Fibroblast of skin of right quadriceps (primary cell): ENCODE results near the gene TMEM120B.
"Not testable (repeated sequence)": the region's sequence is repeated elsewhere in the genome, so short reads cannot be mapped to it uniquely, and the experiment has no call there.

Experiments used
- DNase-seq: peaks from one replicate; pipeline ENCODE4 v3.0.0-alpha.2; 2013

The TMEM120B gene

DNA sequence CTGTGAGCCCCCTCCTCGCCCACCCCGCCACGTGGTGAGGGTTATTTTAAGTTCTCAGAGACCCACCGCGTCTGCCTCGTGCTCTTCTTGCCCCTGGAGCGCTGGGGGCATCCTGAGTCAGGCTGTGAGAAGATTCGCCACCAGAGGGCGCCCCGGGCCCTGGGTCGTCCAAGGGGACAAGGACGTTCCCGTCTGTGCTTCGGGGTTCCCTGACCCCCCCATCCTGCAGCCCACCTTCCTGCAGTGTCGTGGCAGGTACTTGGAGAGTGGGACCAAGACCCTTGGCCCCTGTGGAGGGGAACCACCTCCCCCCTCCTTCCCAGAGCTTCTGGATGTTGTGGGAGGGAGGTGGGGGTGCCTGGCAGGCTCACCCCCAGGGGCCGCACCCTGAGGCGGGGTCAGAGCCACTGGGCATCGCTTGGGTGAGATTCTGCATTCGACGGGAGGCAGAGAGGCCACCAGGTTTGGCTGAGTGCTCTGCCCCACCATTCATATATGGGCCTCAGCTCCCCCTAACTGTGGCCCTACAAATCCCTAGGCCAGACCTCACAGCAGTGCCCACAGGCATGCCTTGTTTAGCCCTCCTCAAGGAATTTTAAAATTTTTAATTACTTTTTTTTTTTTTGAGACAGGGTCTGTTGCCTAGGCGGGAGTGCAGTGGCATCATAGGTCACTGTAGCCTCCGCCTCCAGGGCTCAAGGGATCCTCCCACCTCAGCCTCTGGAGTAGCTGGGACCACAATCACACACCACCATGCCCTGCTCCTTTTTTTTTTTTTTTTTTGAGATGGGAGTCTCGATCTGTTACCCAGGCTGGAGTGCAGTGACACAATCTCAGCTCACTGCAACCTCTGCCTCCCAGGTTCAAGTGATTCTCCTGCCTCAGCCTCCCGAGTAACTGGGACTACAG is 63.9 kb downstream of the TMEM120B start:
- peak; percentile 49 for DNase-seq

DNA sequence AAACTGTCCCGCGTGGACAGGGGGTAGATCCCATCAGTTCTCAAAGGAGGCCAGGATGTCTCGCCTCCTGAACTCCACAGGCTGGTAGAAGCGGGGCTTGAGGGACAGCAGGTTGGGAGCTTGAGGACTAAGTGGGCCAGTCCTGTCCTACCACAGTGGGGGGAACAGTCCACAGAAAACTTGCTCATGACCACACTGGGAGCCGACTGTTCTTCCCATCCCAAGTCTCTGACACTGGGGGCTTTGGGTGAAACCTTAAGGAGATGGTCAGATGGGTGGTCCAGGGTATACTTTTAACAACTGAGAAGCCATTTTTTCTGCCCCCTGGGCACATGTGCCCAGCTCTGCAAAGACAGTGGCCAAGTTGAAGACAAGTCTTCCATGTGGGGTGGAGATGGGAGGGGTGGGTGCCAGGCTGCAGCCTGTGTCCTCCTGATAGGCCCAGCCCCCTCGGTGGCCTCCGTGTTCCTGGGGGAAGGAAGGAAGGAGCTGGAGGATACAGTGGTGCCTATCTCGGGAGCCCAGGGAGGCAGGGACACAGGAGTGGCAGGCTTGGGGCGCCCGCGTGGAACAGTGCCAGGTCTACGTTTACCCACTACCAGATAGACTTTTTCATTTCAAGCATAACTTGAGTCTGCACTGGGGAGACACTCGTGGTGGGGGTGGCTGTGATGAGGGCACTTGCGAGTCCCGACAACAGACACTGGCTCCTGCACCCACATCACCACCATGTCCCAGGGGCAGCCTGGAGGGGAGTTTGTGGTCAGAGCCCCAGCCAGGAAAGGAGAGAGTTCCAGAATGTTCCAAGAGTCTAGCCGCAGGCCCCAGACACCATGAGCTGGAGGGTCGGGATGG is 66.2 kb downstream of the TMEM120B start:
- no peak for DNase-seq

DNA sequence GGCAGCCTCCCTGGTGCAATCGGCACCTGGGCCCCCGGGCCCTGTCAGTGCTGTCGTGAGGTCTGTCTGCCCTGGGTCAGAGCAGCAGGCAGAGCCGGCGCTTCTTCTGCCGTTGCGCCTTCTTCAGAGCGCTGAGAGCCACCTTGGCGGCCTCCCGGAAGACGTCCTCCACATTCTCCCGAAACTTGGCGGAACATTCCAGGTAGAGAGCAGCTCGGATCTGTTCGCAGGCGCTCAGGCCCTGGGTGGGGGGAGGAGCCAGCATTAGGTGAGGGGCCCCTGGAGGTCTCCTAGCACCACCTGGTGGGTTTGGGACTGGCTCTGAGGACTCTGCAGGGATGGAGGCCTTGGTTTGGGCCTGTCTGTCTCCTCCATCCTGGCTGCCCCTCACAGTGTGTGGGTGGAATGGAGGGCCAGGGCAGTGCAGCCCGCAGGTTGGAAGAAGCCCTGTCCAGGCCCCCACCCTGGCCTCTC is 66.9 kb downstream of the TMEM120B start:
- no peak for DNase-seq

DNA sequence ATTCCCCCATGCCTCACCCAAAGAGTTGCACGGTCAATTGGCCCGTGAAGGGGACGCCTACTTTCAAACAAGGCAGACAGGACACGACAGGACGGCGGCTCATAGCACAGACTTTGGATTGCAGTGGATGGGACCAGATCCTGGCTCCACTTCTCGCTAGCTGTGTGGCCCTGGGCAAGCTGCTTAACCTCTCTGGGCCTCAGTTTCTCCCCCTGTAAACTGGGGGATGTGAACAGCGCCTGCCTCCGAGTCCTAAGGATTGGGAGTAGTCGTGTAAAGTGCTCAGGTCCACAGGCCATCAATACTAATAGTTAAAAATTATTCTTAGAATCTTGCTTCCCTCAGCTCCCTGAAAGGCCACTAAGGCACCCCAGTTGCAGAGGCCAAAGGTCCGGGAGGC is 67.9 kb downstream of the TMEM120B start:
- DNase-seq: no peak

DNA sequence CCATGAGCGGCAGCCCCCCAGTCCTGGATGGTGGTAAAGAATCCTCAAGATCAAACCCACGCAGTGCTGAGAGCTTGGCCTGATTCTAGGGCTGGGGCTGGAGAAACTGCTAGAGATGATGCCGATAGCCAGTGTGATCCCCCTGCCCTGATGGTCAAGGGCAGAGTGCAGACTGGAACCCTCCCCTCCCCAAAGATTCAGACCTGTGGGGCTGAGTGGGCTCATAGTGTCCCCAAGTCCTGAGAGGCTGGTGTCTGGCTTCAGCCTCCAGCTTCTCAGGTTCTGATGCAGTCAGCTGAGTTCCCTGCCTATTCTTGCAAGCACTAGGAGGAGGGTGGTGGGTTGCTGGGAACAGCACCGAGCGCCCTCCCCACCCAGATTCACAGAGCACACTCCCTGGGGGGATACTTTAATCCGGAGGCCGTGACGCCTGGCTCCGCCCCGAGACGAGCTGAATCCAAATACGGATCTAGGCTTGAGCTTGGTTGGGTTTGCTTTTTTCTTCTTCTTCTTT is 69.0 kb downstream of the TMEM120B start:
- DNase-seq: no peak

DNA sequence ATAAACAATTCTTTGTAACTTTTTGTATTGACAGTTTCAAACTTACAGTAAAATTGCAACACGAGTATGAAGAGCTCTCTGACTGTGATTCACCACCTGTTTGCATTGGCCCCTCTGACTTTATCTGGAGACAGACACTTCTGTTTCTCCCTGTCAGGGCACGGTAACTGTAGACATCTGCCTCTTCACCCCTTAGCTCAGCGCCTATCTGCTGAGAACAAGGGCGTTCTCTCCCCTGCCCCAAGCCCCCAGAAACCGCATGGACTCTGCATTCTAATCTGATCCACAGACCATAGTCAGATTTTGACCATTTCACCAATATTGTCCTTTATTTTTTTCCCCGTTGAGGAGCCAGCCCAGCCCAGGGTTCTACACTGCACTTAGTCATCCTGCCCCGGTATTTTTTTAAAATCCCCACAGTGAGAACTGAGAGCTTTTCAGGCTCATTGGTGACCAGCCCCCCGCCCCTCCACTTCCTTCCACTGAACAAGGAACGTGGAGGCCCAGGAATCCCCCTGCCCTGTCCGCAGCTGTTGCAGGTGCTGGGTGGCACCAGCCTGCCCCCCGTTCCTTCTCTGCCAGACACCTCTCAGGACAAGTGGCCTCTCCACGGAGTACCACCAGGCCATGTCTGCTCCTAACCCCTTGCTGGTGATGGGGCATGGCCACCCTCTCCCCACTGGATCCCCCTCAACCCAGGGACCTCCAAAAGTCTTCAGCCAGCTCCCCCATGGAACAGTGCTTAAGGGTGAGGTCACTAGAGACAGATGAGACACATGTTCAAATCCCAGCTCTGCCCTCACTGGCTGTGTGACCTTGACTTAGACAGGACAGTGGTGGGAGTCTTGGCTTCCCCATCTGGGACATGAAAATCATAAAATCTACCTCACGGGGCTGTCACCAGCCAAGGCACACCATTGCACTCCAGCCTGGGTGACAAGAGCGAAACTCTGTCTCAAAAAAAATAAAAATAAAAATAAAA is 69.7 kb downstream of the TMEM120B start:
- DNase-seq: no peak

DNA sequence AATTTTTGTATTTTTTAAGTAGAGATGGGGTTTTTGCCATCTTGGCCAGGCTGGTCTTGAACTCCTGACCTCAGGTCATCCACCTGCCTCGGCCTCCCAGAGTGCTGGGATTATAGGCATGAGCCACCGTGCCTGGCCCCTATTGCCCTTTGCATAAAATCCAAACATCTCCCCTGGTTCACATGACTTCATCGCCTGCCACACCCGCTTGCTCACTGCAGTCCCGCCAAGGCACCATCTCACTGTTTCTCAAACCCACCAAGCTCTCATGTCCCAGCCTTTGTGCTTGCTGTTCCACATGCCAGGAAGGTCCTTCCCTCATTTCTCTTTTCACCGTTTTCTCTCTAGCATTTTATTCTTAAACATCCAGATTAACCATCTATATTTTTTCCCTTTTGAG is 71.2 kb downstream of the TMEM120B start:
- no peak for DNase-seq

DNA sequence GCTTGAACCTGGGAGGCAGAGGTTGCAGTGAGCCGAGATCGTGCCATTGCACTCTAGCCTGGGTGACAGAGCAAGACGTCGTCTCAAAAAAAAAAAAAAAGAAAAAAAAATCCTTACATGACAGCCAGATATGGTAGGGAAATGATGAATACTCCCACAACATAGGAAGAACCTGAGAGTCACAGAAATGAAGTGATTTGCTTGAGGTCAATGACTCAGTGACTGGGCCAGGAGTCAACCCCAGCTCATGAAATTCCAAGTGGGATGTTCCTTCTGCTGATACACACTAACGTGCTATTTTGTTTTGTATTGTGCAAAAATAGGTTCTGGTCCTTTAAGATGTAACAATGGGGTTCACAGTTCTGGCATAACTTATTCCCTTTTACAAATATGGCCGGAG is 71.9 kb downstream of the TMEM120B start:
- DNase-seq: peak; percentile 87

DNA sequence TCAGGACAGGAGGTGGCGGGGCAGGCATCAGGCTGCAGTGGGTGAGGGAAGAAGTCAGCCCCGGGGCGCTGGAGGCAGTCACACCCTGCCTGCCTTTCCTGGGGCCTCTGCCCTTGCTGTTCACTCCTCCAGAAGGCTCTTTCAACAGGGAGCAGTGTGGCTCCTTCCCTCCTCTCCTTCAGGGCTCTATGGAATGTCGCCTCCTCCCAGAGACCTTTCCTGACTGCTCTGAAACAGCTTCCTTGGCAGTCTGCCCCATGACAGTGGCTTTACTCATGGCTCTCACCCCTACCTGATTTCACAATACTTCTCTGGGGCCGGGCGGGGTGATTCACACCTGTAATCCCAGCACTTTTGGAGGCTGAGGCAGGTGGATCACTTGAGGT is 73.9 kb downstream of the TMEM120B start:
- peak; percentile 96 for DNase-seq

DNA sequence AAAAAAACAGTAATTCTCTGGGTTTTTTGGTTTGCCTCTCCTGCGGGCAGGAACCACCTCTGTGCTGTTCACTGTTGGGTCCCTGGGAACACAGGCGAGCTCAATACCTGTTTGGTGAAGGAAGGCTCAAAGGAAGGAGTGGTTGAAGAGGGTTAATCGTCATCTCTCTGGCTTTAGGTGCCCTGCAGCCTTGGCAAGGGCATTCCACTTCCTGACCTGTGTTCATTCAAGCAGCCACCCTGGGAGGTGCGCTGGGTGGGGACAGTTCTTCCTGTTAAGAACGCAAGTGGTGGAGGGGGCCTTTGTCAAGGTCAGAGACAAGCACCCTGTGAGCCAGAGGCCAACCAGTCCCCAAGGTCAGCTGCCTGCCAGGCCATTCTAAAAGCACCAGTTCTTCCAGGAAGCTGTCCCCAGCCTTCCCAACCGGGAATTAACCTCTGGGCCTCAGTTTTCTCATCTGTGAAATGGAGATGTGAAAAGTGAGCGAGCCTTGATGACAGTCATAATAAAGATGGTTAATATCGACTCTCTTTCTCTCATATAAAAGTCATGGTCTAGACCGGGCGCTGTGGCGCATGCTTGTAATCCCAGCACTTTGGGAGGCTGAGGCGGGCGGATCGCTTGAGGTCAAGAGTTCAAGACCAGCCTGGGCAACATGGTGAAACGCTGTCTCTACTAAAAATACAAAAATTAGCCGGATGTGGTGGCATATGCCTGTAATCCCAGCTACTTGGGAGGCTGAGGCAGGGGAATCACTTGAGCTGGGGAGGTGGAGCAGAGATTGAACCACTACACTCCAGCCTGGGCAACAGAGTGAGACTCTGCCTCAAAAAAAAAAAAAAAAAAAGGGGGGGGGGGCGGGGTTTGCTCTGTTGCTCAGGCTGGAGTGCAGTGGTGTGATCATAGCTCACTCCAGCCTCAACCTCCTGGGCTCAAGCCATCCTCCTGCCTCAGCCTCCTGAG is 74.8 kb downstream of the TMEM120B start:
- DNase-seq: no peak

DNA sequence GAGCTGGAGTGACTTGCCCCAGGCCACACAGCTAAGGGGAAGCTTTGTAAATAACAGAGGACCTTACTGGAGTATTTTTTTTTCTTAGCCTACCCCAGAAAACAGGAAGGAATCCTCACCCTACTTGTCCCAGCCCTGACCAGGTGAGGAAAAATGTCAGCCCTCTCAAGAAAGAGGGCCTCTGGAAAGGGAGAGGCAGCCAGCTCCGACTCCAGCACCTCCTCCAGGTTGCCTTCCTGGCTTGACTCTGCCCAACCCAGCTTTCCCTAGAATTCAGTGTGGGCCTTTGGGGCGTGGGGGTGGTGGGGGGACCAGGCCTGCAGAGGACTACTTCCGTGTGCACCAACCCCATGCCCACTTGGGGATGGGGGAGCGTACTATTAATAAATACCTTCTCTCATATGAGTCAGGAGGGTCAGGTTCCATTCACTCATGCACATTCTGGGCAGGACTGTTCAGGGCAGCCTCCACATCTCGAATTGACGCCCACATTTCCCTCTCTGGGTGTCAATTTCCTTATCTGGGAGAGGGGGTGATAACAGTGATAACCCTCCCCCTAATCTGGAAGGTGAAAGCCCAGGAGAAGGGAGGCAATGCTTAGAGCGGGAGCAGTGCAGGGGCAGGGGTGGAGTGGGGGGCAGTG is 75.7 kb downstream of the TMEM120B start:
- DNase-seq: no peak

DNA sequence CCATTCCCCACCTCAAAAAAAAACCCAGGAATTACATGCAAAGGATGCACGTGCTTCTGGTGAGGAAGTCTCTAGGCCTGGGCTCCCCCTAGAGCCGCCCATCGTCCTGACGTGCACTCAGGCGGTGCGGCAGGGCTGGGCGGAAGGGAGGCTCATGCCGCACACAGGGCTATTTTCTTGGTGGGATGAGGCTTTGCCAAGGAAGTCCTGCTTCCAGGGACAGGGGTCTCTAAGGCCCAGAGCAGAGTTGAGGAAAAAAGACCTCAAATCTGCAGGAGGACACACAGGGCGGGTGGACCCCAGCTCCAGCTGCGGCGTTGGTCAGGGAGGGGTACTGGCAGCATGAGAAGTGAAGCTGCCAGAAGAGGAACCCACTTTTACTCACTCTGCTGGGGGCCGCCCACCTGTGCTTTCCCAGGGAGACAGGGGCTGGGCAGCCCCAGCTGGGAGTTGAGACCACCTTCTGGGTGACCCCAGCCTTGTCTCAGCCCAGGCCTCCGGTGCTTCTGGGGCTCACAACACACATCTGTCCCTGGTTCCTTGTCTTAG is 76.8 kb downstream of the TMEM120B start:
- no peak for DNase-seq

DNA sequence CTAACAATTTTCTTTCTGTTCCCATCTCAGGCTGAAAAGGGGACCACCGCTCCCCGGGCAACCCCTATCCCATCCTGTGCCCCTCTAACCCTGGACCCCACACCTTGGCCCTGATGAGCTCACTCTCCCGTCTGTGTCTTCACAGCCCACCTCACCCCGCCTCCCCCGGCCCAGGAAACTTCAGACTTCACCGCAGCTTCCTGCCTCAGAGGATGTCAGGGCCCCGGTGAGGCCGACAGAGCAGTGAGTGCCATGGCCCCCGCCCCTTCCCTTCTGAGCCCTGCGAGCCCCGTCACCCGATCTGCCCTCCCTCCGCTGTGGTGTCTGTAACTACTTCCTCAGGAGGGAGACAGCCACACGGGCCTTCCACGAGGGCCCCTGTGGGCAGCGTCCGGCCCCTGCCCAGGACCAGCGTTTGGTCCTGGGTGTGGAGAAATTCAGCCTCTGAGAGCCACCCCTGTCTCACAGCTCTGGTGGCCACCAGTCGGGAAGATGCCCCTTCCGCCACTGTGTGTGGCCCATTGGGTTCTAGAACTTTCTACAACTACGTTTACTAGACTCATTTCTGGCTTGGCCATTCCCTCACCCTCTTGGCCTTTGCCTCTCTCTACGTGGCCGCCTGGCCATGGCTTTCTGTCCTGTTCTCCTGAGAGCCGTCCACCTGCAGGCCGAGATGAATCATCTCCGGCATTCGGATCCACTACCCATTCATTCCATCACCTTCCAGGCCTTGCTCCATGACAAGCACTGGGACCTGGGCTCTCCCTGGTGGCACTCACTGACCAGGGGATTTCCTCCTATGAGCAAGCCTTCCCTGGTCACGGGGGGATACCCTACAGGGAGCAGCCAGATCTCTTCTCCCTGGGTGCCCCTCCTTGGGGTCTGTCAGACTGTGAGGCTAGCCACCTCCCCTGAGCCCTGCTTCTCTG is 77.5 kb downstream of the TMEM120B start:
- peak; percentile 38 for DNase-seq

DNA sequence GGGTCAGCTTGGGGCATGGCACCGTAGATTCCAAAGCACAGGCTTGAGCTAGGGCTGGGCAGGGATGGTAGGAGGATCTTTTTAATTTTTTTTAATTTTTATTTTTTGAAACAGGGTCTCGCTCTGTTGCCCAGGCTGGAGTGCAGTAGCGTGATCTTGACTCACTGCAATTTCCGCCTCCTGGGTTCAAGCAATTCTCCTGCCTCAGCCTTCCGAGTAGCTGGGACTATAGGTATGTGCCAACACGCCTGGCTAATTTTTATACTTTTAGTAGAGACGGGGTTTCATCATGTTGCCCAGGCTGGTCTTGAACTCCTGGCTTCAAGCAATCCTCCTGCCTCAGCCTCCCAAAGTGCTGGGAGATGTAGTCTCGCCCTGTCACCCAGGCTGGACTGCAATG is 78.2 kb downstream of the TMEM120B start:
- DNase-seq: not testable (repeated sequence)

DNA sequence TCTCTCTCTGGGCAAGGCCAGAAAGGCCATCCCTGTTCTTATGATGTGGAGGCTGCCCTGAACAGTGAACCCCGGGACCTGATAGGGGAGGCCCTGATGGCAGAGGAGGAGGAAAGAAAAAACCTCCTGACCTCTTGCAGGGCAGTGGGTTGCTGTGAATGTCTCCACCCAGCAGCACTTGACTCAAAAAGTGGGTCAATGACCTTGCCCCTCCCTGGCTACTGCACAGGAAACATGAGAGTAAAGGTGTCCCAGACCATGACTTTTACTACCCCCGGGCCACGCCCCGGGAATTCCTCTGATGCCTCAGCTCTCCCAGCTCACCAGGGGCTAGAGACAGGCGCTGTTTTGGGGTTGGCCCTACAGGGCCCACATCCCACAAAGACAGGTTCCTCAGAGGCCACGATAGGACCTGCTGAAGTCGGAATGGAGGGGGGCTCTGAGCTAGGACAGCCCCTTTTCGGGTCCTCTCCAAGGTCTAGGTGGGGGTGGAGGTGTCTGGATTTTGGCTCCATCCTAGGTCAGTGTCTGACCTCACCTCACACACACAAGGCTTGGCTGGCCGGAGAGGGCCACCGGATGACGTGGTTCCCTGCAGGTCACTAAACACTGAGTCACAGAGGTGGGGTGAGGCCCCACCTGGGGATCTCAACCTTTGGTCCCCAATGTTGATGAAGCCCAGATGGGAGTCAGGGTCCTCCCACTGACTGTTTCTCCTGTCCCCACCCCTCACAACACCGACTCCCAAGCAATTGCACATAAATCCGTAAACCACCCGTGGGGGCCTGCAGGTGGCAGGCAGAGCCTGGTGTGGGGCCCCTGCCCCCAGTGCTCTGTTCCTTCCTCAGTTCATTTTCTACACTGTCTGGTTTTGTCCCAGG is 79.4 kb downstream of the TMEM120B start:
- no peak for DNase-seq

DNA sequence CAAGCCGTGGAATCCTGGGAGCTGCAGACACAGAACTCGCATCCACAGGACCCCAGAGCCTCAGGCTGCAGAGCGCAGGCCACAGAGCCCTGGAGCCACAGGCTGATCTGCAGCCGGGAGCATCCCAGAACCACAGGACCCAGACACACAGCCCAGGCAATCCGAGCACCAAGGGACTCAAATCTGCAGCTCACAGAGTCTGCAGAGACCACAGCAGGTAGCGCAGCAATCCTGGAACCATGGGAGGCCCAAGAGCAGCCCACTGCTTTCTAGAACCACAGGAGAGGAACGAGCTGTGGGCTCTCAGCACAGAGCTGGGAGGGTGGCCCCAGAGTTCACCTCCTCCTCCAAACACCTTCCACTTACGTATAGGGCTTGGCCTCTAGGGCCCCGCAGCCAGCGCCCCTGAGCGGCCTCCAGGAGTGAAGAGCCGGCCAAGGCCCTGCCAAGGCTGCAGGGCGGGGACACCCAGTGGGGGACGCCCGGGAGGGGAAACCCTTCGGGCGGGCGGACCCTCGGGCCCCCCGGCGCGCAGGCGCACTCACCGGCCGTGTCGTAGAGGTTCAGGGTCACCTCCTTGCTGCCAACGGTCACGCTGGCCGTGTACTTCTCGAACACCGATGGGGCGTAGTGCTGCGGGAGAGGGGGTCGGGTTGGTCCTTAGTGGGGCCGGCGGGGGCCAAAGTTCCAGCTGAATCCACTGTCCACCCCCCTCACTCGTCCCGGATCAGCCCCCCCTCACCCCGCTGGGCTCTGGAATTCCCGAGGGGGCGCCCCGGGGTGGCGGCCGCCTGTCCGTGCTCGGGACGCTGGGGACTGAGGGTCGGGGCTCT is 80.3 kb downstream of the TMEM120B start:
- DNase-seq: no peak

DNA sequence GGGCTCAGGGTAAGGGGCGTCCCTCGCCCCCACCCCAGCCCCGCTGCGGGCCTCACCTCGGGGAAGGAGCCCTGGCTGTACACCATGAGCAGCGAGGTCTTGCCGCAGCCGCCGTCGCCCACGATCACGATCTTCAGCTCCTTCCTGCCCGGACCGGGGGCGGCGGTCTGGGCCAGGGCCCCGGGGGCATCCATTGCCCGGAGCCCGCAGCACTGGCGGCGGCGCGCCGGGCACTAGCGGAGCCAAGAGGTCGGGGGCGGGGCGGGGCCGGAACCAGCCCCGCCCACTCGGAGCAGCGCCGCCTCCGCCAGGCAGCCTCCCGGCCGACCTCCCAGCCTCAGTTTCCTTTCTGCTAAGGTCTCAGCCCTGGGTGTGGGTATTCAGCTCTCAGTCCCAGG is 80.9 kb downstream of the TMEM120B start, which contains the start of gene RHOF:
Gene RHOF (minus strand): TSS at position 249 of the 398 bp plus-strand sequence. CDS start 55 bp downstream, at position 194.
- DNase-seq: no peak
